GM12892 (cell line): ENCODE data around the gene PHF19.

Experiments
- DNase-seq: peaks from one replicate; pipeline ENCODE4 v3.0.0; 2011; ENCODE audit not compliant: insufficient read length
- FAIRE-seq: peaks from 2 replicates; lab custom pipeline; 2011; peaks lifted over from hg19 to GRCh38; lab: Jason Lieb, UNC
- POLR2A ChIP-seq: IDR thresholded peaks from 2 replicates; pipeline ENCODE4 v1.6.1; 2011; ENCODE audit warnings: low read depth, low read length, control low read depth
- POLR2AphosphoS5 ChIP-seq: IDR thresholded peaks from 2 replicates; pipeline ENCODE4 v1.6.1; 2011; ENCODE audit warnings: low read depth, low read length, control low read depth
- TAF1 ChIP-seq: IDR thresholded peaks from 2 replicates; pipeline ENCODE4 v1.6.1; 2011; ENCODE audit warnings: low read depth, mild to moderate bottlenecking, control low read depth, low read length, borderline replicate concordance

The PHF19 gene

GRCh38 chr9:120818595-120818994 is 58.4 kb downstream of the PHF19 start:
- no peak for TF ChIP-seq POLR2AphosphoS5
- no peak for TF ChIP-seq TAF1
- no peak for TF ChIP-seq POLR2A
- DNase-seq = no peak
- no peak for FAIRE-seq

- no peak for DNase-seq
- TF ChIP-seq TAF1 (no peak), POLR2AphosphoS5 (no peak), POLR2A (no peak)
- FAIRE-seq = no peak
Measured at GRCh38 chr9:120815075-120815474, 61.9 kb downstream of the PHF19 start.

GRCh38 chr9:120808931-120809330 is 68.1 kb downstream of the PHF19 start:
- DNase-seq (no peak), FAIRE-seq (no peak)
- TF ChIP-seq TAF1 (no peak), POLR2AphosphoS5 (no peak), POLR2A (no peak)

DNA sequence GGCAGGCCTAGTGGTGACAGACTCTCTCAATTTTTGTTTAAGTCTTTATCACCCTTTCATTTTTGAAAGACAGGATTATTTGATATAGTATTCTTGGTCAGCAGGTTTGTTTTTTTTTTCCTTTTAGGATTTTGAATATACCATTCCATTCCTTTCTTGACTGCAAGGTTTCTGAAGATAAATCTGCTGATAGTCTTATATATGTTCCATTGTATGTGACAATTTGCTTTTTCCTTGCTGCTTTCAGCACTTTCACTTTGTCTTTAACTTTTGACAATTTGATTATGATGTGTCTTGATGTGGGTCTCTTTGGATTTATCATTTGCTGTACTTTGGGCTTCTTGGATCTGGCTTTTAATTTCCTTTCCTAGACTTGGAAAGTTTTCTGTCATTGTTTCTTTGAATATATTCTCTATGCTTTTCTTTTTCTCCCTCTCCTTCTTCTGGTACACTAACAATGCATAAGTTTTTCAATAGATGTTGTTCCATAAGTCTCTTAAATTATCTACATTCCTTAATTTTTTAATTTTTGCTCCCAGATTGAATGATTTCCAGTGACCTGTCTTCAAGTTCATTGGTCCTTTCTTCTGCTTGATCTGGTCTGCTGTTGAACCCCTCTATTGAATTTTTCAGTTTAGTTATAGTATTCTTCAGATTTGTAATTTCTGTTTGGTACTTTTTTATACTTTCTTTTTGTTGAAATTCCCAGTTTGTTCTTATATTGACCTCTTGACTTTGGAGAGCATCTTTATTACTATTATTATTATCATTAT is 69.2 kb downstream of the PHF19 start:
- no peak for DNase-seq
- TF ChIP-seq POLR2A (no peak), TAF1 (no peak), POLR2AphosphoS5 (no peak)
- FAIRE-seq = no peak
